Lung (tissue), 12 donors: Measurements from ENCODE around the gene DNAJC16. TPM values are rescaled to one million over a fixed set of nuclear protein-coding genes. Genes with fewer than 3 reads are reported as not detected.

ENCODE experiments used
- ATAC-seq: fragments of 200-7000 bp; cut with Tn5 transposase; one replicate; pipeline ENCODE4 v1.9.1; 2020; ENCODE audit warnings: moderate number of reproducible peaks; ENCODE audit not compliant: insufficient read depth, low FRiP score
- DNase-seq, 3 donors: peaks; one replicate each; pipeline ENCODE4 v3.0.0-alpha.2; 2013 to 2017
- H3K27ac ChIP-seq, 2 donors: one replicate each; pipeline ENCODE4 v1.5.1; 2013; ENCODE audit warnings: mild to moderate bottlenecking in 2 of 2, moderate library complexity in 2 of 2, control low read depth in 1 of 2, inconsistent platforms in 1 of 2, low read depth in 1 of 2, low read length in 1 of 2
- H3K27me3 ChIP-seq, 3 donors: one replicate each; pipeline ENCODE4 v1.5.1; 2013; ENCODE audit warnings: low read length in 2 of 3; ENCODE audit not compliant: control insufficient read depth in 3 of 3, insufficient read depth in 3 of 3
- H3K36me3 ChIP-seq, 4 donors: one replicate each; pipeline ENCODE4 v1.5.1; 2013; ENCODE audit warnings: low read length in 4 of 4, mild to moderate bottlenecking in 1 of 4, moderate library complexity in 1 of 4; ENCODE audit not compliant: control insufficient read depth in 4 of 4, insufficient read depth in 4 of 4
- H3K4me1 ChIP-seq, 5 donors: one replicate each; pipeline ENCODE4 v1.5.1; 2013; ENCODE audit warnings: low read length in 5 of 5, mild to moderate bottlenecking in 2 of 5, moderate library complexity in 1 of 5; ENCODE audit not compliant: control insufficient read depth in 5 of 5, insufficient read depth in 5 of 5
- H3K4me3 ChIP-seq: one replicate; pipeline ENCODE4 v1.5.1; 2013; ENCODE audit warnings: mild to moderate bottlenecking, control low read depth, moderate library complexity
- H3K9ac ChIP-seq, 2 donors: one replicate each; pipeline ENCODE4 v1.5.1; 2013; ENCODE audit warnings: low read length in 2 of 2, control low read depth in 1 of 2; ENCODE audit not compliant: insufficient read depth in 1 of 2
- H3K9me3 ChIP-seq, 4 donors: one replicate each; pipeline ENCODE4 v1.5.1; 2013; ENCODE audit warnings: low read length in 3 of 4, mild to moderate bottlenecking in 1 of 4, moderate library complexity in 1 of 4; ENCODE audit not compliant: control insufficient read depth in 4 of 4, insufficient read depth in 3 of 4
- WGBS, 2 donors: extraction: QIAGEN DNeasy Blood & Tissue Kit; methylation state at CpG; one replicate each; pipeline ENCODE4 v1.1.7; 2013; 5-methylcytosine and 5-hydroxymethylcytosine counted together
- polyA plus RNA-seq, 2 donors: library from polyadenylated mRNA; stranded (reverse); fragments of 200-250 nt; gene quantifications; one replicate each; pipeline ENCODE4 v1.2.1, GENCODE V29; 2013
- total RNA-seq, 2 donors: library from RNA; depleted of rRNA in 1 of 2; stranded (reverse); fragments of >200 nt in 1 of 2; gene quantifications; one replicate each; pipeline ENCODE4 v1.2.1, GENCODE V29; 2014 to 2021
- TF ChIP-seq, protein P1 (sequence below): IDR thresholded peaks from 2 replicates; pipeline ENCODE4 v1.5.1; 2012; ENCODE audit warnings: mild to moderate bottlenecking; ENCODE audit errors: control extremely low read depth, extremely low read depth
- donor health status: control.
- donor health status: control.
- donor health status: Bipolar disorder and iron deficiency.
- donor health status: healthy.
- donor health status: DM: yes; HTN: yes; CAD: no.

Gene DNAJC16
- total and polyA plus RNA-seq, 4 donors = 4.8 to 28.8 (median 12.8) TPM

DNA sequence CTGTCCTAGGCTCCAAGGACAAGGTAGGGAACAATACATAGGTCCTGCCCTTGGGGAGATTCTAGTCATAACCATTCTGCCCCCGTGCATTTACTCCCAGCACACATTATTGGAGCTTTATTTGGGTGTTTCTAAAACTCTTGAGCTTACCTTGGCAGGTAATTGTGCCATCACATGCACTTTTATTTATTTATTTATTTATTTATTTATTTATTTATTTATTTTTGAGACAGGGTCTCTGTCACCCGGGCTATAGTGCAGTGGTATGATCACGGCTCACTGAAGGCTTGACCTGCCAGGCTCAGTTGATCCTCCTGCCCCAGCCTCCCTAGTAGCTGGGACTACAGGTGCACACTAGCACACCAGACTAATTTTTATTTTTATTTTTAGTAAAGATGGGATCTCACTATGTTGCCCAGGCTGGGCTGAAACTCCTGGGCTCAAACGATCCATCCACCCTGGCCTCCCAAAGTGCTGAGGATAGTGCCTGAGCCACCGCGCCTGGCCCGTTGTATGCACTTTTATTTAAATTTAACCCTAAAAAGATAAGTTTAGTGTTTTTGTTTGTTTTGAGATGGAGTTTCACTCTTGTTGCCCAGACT is 49.0 kb downstream of the DNAJC16 start:
- H3K4me1 ChIP-seq = peaks cover 0 to 10% (median 3%) of the 10 kb centered on the region in 5 donors
- DNase-seq = no peak

DNA sequence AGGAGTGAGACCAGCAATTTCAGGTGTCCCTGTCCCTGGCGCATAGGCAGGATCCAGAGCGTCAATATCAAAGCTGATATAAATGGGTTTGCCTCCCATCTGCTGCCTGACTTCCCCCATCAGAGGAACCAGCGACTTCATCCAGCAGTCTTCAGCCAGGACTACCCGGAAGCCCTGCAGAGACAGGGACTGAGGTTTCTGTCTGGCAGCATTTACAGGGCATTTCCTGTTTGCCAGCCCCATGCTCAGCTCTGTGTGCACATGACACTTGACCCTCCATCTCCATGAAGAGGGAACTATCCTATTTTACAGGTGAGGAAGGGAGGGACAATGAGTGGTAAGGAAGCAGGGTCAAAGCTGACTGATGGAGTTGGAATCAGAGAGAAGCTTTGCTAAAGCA is 51.0 kb downstream of the DNAJC16 start:
- Histone ChIP-seq H3K9ac (no peak overlapping the region), H3K9me3 (no peaks in the 10 kb centered on the region), H3K4me1 (peaks cover 0 to 10% (median 3%) of the 10 kb centered on the region in 5 donors), H3K4me3 (no peak overlapping the region), H3K36me3 (peaks cover 0 to 1% (median 0%) of the 10 kb centered on the region in 4 donors), H3K27me3 (no peaks in the 10 kb centered on the region), H3K27ac (no peak overlapping the region)
- TF ChIP-seq, protein P1, sequence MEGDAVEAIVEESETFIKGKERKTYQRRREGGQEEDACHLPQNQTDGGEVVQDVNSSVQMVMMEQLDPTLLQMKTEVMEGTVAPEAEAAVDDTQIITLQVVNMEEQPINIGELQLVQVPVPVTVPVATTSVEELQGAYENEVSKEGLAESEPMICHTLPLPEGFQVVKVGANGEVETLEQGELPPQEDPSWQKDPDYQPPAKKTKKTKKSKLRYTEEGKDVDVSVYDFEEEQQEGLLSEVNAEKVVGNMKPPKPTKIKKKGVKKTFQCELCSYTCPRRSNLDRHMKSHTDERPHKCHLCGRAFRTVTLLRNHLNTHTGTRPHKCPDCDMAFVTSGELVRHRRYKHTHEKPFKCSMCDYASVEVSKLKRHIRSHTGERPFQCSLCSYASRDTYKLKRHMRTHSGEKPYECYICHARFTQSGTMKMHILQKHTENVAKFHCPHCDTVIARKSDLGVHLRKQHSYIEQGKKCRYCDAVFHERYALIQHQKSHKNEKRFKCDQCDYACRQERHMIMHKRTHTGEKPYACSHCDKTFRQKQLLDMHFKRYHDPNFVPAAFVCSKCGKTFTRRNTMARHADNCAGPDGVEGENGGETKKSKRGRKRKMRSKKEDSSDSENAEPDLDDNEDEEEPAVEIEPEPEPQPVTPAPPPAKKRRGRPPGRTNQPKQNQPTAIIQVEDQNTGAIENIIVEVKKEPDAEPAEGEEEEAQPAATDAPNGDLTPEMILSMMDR = no peak
- no peak for DNase-seq
- no peak for ATAC-seq
- WGBS, 2 donors = 59 to 63% methylated on average over 4 of the region's 4 CpGs

More for the DNA sequence above, 49.0 kb downstream of the DNAJC16 start:
- Histone ChIP-seq H3K9ac (no peak overlapping the region), H3K4me3 (no peak overlapping the region), H3K9me3 (no peaks in the 10 kb centered on the region), H3K27ac (no peak overlapping the region), H3K36me3 (peaks cover 0 to 4% (median under 1%) of the 10 kb centered on the region in 4 donors), H3K27me3 (no peaks in the 10 kb centered on the region)
- ATAC-seq = no peak
- TF ChIP-seq, protein P1 = no peak
- WGBS, 2 donors = 96 to 99% methylated on average over 7 of the region's 7 CpGs

DNA sequence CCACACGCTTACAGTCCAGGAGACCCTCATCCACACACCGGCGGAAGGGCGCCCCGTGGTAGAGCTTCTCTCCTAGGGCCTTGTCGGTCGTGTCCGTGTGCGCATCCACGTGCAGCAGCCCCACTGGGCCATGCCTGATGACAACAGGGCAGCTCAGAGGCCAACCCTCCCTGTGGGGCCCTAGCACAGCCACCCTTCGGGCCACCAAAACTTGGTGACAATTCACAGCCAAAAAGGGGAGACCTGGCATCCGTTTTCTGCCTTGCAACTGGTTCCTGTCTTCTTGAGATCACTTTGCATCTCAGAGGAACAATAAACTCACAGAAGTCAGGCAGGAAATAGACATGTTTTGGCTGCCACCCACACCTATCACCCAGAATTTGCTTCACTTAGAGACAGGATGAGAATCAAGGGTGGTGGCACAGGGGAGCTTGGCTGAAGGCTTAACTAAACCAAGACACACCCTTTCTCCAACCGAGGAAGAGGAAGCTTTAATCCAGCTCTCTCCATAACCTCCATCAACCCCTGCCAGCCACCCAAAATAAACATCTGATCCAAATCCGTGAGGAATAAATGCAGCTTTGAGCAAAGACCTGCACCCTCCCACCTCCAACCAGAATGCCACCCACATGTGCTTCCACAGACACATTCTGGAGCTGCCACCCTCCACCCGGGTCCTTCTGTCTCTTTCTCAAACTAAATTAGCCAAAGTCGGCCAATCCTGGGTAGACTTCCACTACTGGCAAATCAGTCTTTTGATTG is 52.5 kb downstream of the DNAJC16 start:
- no peak overlapping the region for H3K27ac ChIP-seq
- H3K9me3 ChIP-seq = no peaks in the 10 kb centered on the region
- 80 to 84% methylated on average over 16 of the region's 16 CpGs for WGBS, 2 donors
- no peak for DNase-seq
- ATAC-seq = no peak
- TF ChIP-seq, protein P1 = no peak
- H3K36me3 ChIP-seq = peaks cover 0 to 1% (median 0%) of the 10 kb centered on the region in 4 donors
- H3K4me3 ChIP-seq = no peak overlapping the region
- H3K9ac ChIP-seq = no peak overlapping the region
- no peaks in the 10 kb centered on the region for H3K27me3 ChIP-seq
- peaks cover 0 to 7% (median 3%) of the 10 kb centered on the region in 5 donors for H3K4me1 ChIP-seq
